Hepatocyte (in vitro differentiated cells): ENCODE measurements around the gene CBLB. TPM values are rescaled to one million over a fixed set of nuclear protein-coding genes. Genes with fewer than 3 reads are reported as not detected.

Experiments used
- DNase-seq: peaks from one replicate; pipeline ENCODE4 v3.0.0-alpha.2; 2016; ENCODE audit warnings: low spot score
- H2AFZ ChIP-seq: fragments of 200-600 bp; sonication (generic); 2 replicates; pipeline ENCODE4 v1.6.0; 2016; ENCODE audit warnings: antibody characterized with exemption, mild to moderate bottlenecking
- H3K27ac ChIP-seq: fragments of 200-600 bp; sonication (generic); 2 replicates; pipeline ENCODE4 v1.5.1; 2016; ENCODE audit warnings: mild to moderate bottlenecking
- H3K27me3 ChIP-seq: fragments of 200-600 bp; sonication (generic); 2 replicates; pipeline ENCODE4 v1.6.1; 2016
- H3K36me3 ChIP-seq: fragments of 200-600 bp; sonication (generic); replicated peaks from 2 replicates; pipeline ENCODE4 v1.5.1; 2016; ENCODE audit warnings: low read depth; ENCODE audit not compliant: insufficient read depth
- H3K4me1 ChIP-seq: fragments of 200-600 bp; sonication (generic); 2 replicates; pipeline ENCODE4 v1.5.1; 2016; ENCODE audit warnings: mild to moderate bottlenecking, moderate library complexity; ENCODE audit not compliant: insufficient read depth
- H3K4me2 ChIP-seq: fragments of 200-600 bp; sonication (generic); 2 replicates; pipeline ENCODE4 v1.6.0; 2016
- H3K4me3 ChIP-seq: fragments of 200-600 bp; sonication (generic); 2 replicates; pipeline ENCODE4 v1.5.1; 2016; ENCODE audit warnings: mild to moderate bottlenecking
- H3K79me2 ChIP-seq: fragments of 200-600 bp; sonication (generic); 2 replicates; pipeline ENCODE4 v1.6.0; 2017; ENCODE audit warnings: mild to moderate bottlenecking
- H3K9me2 ChIP-seq: fragments of 200-600 bp; sonication (generic); replicated peaks from 2 replicates; pipeline ENCODE4 v1.6.0; 2017; ENCODE audit warnings: mild to moderate bottlenecking; ENCODE audit not compliant: insufficient read depth
- H3K9me3 ChIP-seq: fragments of 200-600 bp; sonication (generic); 2 replicates; pipeline ENCODE4 v1.5.1; 2016; ENCODE audit warnings: low read depth, mild to moderate bottlenecking
- H4K20me1 ChIP-seq: fragments of 200-600 bp; sonication (generic); 2 replicates; pipeline ENCODE4 v1.6.0; 2016; ENCODE audit warnings: mild to moderate bottlenecking; ENCODE audit not compliant: insufficient read depth, poor library complexity, severe bottlenecking
- CTCF ChIP-seq: fragments of 200-600 bp; sonication (generic); IDR thresholded peaks from 2 replicates; pipeline ENCODE4 v1.5.1; 2016; ENCODE audit warnings: antibody characterized with exemption, mild to moderate bottlenecking; ENCODE audit not compliant: poor library complexity
- EZH2 ChIP-seq: fragments of 200-600 bp; sonication (generic); IDR thresholded peaks from 2 replicates; pipeline ENCODE4 v1.6.1; 2016; ENCODE audit warnings: antibody characterized with exemption, mild to moderate bottlenecking, borderline replicate concordance
- EZH2phosphoT487 ChIP-seq: fragments of 200-600 bp; sonication (generic); IDR thresholded peaks from one replicate; pipeline ENCODE4 v1.6.1; 2018; ENCODE audit warnings: antibody characterized with exemption, mild to moderate bottlenecking, low read depth, moderate library complexity; ENCODE audit not compliant: unreplicated experiment, severe bottlenecking
- WGBS: methylation state at CpG from one replicate; pipeline ENCODE4 v1.1.6; 2016; ENCODE audit warnings: low lambda C conversion rate; ENCODE audit errors: missing lambda C conversion rate; 5-methylcytosine and 5-hydroxymethylcytosine counted together
- polyA plus RNA-seq: library from polyadenylated mRNA; unstranded; fragments of >200 nt; fragmentation: Nextera tagmentation; extraction: Ambion mirVana; gene quantifications from 2 replicates; pipeline ENCODE4 v1.2.1, GENCODE V29; 2016
- total RNA-seq: library from RNA; depleted of rRNA; stranded (reverse); fragments of >200 nt; gene quantifications from 2 replicates; pipeline ENCODE4 v1.2.3, GENCODE V29; 2014

The CBLB gene
- total and polyA plus RNA-seq, 2 experiments from 2014 or later: 22.6 to 56.0 TPM

GRCh38 chr3:105904251-105904650 is 35.4 kb upstream of the CBLB start:
- H3K4me2 ChIP-seq: no peak overlapping the region
- TF ChIP-seq EZH2 (no peak), CTCF (no peak), EZH2phosphoT487 (no peak)
- H3K36me3 ChIP-seq: no peaks in the 10 kb centered on the region
- WGBS: 93% methylated on average over 1 of the region's 1 CpG
- H3K4me3 ChIP-seq: no peak overlapping the region
- H2AFZ ChIP-seq: no peak overlapping the region
- H3K9me2 ChIP-seq: no peaks in the 10 kb centered on the region
- H3K79me2 ChIP-seq: no peaks in the 10 kb centered on the region
- H4K20me1 ChIP-seq: no peaks in the 10 kb centered on the region
- H3K27ac ChIP-seq: no peak overlapping the region
- H3K27me3 ChIP-seq: no peaks in the 10 kb centered on the region
- H3K9me3 ChIP-seq: no peaks in the 10 kb centered on the region
- H3K4me1 ChIP-seq: no peaks in the 10 kb centered on the region
- no peak for DNase-seq

DNA sequence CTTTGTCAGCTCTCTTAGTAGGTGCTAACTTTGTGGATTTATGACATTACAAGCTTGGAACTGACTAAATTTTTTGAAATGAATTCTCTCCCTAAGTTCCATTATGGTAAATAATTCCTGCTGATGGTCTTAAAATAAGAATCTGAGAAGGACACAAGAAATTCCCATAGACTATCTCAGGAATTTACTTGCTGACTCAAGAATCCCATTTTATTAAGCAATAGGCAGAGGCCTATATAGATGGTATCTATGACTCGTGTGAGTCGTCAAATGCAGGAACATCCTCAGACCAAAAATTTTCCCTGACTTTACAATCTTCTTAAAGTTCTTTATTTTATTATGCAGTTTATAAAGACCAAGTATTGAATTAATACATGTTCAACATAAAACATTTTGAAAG is 30.7 kb upstream of the CBLB start:
- 46% methylated on average over 2 of the region's 2 CpGs for WGBS
- no peaks in the 10 kb centered on the region for H3K27me3 ChIP-seq
- H2AFZ ChIP-seq: no peak overlapping the region
- no peaks in the 10 kb centered on the region for H4K20me1 ChIP-seq
- no peaks in the 10 kb centered on the region for H3K36me3 ChIP-seq
- no peak overlapping the region for H3K4me2 ChIP-seq
- H3K4me3 ChIP-seq: no peak overlapping the region
- H3K79me2 ChIP-seq: no peaks in the 10 kb centered on the region
- TF ChIP-seq CTCF (no peak), EZH2 (no peak), EZH2phosphoT487 (no peak)
- no peak overlapping the region for H3K27ac ChIP-seq
- no peaks in the 10 kb centered on the region for H3K9me3 ChIP-seq
- H3K4me1 ChIP-seq: no peaks in the 10 kb centered on the region
- no peak for DNase-seq
- H3K9me2 ChIP-seq: no peaks in the 10 kb centered on the region

DNA sequence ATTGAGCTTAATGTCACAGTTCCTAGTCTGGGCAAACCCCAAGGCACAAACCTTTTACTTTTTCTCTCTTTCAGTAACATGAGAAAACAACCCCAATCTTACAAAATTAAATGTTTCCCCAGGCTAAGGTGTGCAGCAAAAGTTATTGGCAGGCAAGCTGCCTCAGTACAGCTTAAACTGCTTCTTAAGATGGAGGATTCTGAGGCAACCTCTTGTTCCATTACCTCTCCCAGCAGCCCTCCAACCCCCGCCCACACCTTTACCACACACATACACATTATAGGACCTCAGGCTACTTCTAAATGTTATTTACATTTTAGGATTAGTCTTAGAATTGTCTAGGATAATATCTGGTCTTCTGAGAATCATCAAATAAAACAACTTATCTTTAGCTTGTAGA is 22.3 kb upstream of the CBLB start:
- H3K9me3 ChIP-seq: no peaks in the 10 kb centered on the region
- H4K20me1 ChIP-seq: no peaks in the 10 kb centered on the region
- H3K4me2 ChIP-seq: no peak overlapping the region
- WGBS: 73% methylated on average over 1 of the region's 1 CpG
- no peaks in the 10 kb centered on the region for H3K4me1 ChIP-seq
- no peaks in the 10 kb centered on the region for H3K79me2 ChIP-seq
- DNase-seq: no peak
- no peak overlapping the region for H2AFZ ChIP-seq
- TF ChIP-seq EZH2 (no peak), EZH2phosphoT487 (no peak), CTCF (no peak)
- no peaks in the 10 kb centered on the region for H3K9me2 ChIP-seq
- no peak overlapping the region for H3K4me3 ChIP-seq
- H3K27ac ChIP-seq: no peak overlapping the region
- no peaks in the 10 kb centered on the region for H3K27me3 ChIP-seq
- H3K36me3 ChIP-seq: no peaks in the 10 kb centered on the region
